Stimulated activated CD4-positive, alpha-beta T cell treated with anti-CD3 and anti-CD28 coated beads, Interleukin-4, amount 100 ng/mL, for 48 hours (primary cell): ENCODE data around the gene TFF3.

Source experiments
- DNase-seq, 2 donors: peaks; one replicate each; pipeline ENCODE4 v3.0.0-alpha.2; 2020; ENCODE audit warnings: low read depth in 2 of 2

The TFF3 gene

DNA sequence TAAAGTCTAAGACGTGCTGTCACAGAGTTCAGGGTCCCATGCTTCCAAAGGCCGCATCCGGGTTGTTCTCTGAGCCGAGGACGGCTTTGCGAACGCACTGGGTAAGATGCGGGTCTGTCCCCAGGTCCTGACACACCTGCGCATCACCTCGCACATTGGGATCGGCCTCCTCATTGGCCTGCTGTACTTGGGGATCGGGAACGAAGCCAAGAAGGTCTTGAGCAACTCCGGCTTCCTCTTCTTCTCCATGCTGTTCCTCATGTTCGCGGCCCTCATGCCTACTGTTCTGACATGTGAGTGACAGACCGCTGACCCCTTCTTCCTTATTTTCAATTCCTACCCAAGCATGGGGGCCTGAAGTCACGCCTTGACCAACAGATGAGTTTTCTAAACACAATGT, 25.3 kb downstream of the TFF3 start:
- no peak for DNase-seq

DNA sequence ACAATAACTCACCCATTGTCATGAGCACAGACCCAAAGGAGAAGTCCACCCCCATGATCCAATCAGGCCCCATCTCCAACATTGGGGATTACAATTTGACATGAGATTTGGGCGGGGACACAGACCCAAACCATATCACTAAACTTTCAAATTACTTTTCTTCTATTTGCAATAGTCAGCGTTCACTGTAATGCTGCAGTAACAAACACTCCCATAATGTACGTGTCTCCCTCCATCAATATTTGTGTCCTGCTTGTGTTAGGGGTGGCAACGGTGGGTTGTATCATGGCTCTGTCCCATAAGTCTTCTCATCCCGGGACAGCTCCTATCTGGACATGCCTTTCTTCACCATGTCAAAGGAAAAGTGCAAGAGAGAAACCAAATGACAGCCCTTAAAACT, 26.2 kb downstream of the TFF3 start:
- DNase-seq = no peak

DNA sequence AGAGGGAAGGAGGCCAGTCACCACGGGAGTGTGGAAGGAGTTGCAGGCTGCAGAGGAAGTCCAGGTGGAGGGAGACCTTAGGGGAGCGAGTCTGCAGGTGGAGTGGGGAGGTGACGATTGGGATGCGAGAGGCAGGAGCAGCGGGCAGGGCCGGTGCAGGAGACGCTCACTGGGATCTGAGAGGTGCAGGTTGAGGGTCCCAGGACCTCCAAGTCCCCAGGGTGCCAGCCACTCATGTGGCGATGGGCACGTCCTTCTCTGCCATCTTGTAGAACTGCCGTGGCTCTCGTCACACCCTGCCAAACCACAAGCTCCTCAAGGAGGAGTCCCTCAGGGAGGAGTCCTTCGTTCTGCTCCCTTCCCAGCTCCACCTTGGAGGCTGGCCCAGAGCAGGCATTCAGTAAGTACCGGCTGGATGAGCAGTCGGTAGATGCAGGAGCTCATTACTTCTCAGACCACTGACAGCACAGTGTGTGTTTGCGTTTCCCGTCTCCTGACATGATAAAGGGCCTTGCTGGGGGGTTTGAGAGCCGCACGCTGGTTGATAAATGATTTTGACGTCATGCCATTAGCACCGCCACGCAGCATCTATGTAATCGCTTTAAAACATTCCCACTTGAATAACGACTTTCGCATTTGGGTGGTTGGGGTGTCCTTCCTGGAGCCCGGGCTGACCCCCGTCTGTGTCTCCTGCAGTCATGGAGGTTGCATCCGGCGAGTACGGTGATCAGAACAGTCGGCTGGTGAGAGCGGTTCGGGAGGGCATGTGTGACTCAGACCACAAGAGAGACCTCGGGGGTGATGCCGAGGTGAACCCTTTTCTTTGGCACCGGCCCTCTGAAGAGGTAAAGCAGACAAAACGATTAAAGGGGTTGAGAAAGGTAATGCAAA, 27.8 kb downstream of the TFF3 start:
- DNase-seq = no peak

DNA sequence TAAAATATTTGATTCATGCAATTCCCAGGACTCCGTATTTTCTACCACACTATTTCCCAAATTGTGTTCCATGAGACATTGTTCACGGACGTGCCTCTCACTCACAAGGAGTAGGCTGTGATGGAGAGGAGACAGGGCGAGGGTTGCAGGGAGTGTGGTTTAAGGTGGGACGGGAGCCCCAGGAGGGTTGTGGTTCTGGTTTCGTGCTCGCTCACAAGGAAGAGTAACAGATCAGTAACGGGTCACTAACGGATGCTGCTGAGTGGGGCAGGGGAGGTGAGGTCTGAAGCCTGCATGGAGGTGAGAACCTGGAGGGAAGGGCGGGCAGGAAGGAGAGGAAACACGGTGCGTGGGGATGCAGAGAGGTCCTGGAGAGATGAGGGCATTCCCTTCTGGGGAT, 28.8 kb downstream of the TFF3 start:
- DNase-seq = no peak

DNA sequence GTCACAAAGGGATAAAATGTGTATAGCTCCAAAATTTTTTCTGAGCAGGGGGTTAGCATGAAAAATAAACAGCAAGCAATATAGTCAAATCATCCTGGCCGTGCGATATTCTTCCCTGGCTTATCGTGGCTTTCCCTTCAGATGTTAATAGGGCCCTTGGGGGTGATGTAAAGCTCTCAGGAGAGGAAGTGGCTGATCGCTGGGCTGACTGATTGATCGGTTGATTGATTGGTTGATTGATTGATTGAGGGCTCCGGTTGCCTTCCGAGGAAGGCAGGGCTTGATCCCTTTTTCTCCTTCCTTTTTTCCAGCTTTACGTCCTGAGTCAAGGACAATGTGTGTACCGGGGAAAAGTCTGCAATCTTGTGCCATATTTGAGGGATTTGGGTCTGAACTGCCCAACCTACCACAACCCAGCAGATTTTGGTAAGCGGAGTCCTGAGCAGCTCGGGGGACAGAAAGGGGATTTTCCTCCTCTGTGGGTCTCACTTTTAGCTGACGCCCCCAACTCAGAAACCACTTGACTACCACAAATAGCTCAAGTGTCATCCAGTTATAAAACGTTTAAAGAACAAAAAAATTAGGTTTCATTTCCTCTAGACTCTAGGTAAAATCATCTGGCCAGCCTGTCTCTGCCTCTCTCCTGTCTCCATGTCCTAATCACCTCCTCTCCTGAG, 29.5 kb downstream of the TFF3 start:
- DNase-seq = no peak

DNA sequence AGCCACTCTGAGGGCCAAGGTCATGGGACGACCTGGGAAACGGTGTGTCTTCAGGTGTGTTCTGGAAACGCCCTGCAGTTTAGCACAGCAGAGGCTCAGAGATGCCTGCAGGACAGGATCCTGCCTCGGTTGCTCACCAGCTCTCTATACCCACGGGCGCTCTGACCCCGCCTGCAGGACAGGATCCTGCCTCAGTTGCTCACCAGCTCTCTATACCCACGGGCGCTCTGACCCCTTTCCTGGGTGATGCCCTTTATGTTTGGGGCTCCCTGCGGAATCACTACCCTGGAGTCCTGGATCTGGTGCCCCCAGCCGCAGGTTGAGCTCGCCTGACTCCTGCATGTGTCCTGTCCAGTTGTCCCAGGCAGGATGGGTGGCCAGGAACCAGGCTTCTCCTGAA, 32.5 kb downstream of the TFF3 start:
- DNase-seq = no peak

DNA sequence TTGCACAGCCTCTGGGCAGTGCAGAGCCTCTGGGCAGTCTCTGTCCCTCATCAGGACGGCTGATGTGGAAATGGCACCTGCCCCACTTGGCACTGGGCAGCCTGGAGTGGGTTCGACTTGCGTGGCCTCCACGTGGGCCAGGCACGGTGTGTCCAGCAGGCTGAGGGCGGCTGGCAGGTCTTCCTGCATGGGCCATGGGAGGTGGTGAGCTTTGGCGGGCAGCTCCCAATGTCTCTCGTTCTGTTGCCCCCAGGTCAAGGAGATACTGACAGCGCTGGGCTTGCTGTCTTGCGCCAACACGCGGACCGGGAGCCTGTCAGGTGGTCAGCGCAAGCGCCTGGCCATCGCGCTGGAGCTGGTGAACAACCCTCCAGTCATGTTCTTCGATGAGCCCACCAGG, 33.2 kb downstream of the TFF3 start:
- no peak for DNase-seq

DNA sequence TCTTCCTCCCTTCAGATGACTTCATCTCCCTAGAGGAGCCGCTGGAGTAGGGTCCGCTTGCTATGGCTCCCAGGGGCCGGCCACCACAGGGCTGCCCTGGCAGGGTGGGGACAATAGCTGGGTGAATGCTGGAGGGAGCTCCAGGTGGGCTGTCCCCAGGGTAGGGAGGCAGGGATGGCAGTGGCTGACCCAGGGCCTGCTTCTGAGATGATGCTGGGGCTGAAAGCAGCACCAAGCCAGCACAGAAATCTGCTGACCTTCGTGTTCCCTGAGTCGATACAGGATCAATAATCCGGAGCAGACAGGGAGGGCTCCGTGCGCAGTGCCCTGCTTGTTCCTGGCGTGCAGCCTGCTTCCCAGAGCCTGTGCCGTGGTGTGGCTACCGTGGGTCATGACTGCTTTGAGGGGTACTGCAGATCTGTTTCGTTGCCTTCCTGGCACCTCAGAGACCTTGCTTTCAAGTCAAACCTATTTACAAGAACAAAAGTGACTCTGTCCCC, 34.0 kb downstream of the TFF3 start:
- DNase-seq = no peak

DNA sequence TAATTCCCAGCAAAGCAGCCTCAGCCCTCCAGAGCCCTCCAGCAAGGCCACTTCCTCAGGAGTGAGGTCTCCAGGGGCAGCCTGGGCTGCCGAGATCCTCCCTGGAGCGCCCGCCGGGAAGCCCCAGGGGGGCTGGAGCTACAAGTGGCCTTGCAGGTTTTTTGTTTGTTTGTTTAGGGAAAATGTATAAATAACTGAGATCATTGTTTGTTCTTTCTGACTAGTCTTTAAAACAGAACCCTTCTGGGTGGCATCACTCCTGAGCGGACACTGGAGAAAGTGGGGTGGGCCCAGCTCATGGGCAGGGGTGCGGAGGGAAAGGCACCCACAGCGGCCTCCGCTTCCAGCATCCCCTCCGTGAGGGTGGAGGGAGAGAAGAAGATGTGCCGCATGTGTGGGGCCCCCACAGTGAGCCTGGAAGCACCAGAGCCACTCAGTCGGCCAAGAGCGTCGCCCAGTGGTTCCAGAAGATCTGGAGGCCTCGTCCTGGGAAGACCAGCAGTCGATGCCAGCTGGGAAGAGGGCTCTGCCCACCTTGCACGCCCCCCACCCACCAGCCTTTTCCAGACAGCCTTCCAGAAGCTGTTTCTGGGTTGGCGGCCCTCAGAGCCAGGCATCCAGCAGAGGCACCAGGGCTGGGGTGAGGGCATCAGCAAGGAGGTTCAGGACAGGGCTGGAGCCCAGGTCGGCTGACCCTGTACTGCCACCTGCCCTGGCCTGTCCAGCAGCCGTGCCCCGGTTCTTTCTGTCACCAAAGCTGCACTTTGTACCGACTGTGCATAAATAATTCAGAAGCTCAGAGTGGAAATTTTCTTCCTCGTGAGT, 34.6 kb downstream of the TFF3 start:
- DNase-seq = no peak

DNA sequence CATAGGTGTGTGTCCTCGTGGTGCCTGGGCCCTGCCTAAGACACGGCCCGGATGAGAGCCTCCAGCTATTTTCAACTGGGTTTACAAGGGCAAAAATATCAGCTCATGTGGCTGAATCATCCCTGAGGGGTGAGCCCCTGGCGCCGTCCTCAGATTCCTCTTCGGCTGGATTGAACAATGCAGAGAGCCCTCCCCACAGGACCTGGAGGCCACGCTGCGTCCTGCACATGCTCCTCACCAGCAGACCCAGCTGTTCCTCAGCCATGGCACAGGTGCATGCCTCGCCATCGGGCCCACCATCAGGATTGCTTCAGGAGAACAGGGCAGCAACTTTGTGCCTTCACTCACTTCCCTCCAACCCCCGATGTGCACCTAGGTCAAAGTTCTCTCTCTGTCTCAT, 35.3 kb downstream of the TFF3 start:
- no peak for DNase-seq

DNA sequence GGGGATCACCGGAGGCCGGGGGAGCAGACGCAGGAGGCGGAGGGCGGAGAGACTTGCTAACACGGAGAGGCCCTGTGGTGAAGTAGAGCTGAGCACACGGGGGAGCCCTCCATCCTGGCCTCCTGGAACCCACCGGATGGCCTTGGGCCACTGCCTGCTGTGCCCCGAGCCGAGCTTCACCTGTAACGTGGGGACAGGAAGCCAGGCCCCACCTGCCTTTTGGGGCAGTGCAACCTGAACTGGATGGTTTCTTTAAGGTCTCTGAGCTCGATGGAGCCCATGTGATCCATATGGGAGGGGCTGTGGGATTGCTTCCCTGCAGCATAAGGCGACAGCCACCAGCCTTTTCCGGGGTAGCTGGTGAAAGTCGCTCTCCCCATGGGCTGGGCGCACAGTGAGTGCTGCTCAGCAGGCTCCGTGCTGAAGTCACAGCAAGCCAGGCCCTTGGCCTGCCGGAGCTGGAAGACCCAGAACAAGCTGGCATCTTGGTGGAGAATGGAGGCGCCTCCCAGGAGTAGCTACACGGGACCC, 35.8 kb downstream of the TFF3 start:
- DNase-seq = no peak

DNA sequence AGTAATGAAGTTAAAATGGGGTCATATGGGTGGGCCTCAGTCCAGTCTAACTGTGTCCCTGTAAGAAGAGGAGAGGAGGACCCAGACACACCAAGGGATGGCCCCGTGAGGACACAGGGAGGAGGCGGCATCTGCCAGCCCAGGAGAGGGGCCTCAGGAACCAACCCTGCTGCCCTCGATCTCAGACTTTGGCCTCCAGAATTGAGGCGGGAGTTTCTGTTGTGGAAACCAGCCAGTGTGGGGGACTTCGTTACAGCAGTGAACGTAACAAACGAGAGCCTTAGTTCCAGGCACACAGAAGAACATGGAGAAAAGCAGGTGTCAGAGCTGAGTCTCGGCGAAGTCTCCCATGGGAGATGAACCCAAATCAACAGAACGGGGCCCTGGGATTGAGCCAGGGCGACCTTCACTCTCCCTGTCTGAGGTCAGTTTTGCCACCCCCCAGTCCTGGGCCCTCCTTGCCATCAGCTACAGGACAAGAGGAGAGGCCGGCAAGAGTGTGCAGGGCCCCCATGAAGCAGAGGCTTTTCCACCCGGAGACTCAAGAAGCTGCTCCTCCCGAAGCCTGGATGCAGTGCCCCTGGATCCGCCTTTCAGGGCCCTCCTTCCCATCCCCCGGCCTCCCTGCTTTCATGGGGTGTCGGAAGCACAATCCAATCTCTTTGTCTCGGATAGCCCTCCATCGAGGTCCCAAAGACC, 36.6 kb downstream of the TFF3 start:
- no peak for DNase-seq

DNA sequence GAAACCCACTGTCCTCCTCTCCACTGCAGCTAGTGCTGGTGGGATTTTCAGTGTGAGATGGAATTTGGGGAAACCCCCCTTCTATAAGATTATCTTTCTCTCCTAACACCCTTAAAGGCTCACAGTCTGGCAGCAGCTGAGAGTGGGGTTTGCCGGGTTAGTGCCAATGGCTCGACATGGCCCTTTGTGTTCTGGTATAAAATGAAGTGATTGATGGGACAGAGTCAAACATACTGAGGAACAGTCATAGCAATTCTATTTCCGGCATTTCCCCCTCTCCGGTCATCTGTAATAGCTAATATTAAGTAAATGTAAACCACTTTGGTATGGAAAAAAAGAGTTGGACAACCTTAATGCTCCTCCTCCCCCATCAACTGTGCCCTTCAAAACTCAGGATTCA, 37.6 kb downstream of the TFF3 start:
- no peak for DNase-seq

DNA sequence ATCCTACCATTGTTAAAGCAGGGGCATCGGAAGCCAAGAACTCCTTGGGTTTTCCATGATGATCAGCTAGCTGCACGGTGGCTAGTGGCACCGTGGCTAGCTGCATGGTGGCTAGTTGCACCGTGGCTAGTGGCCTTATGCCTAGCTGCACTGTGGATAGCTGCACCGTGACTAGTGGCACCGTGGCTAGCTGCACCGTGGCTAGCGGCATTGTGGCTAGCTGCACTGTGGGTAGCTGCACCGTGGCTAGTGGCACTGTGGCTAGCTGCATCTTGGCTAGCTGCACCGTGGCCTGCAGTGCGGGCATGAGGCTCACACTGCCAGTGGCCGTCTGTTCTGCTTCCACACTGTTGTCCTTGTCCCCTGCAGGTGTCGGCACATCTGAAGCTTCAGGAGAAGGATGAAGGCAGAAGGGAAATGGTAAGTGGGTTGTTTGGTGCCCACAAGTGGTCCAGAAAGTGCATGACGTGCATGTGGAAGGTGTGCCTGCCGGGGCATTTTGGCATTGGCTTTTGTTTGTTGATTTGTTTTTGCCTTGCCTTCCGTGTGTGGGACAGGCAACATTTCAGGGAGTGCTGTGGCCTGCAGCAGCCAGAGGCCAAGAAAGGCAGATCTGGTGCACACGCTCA, 38.6 kb downstream of the TFF3 start:
- no peak for DNase-seq

DNA sequence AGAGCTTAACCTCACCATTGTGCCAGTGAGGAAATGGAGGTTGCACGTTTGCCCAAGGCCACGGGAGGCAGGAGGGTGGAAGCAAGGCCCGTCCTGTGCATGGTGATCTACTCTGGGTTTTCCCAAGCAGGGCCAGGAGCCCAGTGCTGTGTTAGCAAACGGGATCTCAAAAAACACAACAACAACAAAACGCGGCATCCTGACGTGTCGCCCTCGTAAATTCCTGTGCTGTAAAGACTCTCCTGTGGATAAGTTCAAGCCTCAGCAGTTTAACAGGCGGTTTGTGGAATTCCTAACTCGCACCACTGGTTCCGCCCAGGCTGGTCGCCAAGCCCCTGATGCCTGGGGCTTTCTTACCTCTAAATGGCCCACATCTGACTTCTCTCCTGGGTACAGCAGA, 39.1 kb downstream of the TFF3 start:
- no peak for DNase-seq

DNA sequence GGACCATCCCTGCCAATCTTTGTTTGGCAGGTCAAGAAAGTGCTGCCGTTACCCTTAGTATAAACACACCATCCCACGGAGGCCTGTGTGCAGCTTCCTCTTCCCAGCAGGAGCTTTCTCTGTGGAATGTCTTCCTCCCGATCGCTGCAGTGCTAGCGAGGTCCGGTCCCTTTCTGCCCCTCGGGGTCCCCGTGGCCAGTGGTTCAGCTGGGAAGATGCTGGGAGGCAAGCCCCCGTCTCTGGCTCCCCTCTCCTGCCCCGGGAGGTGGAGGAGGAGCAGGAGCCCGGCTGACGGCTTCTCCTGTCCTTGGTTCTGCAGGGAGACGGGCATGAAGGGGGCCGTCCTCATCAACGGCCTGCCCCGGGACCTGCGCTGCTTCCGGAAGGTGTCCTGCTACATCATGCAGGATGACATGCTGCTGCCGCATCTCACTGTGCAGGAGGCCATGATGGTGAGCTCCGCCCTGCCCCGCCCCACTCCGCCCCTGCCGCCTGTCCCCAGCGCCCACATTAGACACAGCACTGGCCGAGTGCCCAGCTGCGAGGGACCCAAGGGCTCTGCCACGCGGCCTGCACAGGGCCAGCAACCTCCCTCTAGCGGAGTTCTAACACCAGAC, 42.1 kb downstream of the TFF3 start:
- DNase-seq = no peak

DNA sequence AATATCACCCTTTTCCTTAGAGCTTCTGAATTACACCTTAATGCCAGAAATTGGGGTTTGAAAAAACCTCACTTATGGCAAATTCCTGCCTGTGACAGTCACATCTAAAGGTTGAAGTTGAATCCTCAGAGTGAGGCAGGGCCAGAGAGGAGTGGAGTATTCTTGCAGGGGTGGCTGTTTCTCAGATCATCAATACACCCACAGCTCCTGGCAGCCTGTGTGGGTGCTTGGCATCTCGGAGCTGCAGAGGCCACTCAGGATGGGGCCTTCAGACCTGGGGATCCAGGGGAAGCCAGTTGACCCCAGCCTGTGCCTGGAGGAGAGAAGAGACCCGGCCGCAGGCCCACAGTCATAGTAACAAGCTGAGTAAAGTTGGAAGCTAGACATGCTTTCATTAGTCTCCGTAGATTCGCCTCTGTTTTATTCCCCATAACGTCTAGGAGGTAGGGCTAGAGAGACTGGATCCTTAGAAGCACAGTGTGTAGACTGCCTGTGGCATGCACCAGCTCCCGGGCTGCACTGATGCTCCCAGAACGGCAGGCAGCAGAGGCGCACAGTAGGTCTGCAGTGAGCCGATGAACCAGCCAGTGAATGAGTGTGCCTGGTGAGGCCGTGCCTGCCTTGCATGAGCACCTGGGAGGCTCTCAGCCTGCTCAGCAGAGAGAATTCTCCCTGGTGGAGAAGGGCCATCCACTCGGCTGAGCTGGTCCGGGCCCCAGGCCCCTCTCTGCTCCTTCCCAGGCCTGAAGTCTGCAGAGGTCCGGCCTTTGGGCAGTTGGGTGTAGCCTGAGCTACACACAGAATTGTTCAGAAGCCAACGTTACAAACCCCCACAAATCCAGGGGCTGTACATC, 42.9 kb downstream of the TFF3 start:
- no peak for DNase-seq

DNA sequence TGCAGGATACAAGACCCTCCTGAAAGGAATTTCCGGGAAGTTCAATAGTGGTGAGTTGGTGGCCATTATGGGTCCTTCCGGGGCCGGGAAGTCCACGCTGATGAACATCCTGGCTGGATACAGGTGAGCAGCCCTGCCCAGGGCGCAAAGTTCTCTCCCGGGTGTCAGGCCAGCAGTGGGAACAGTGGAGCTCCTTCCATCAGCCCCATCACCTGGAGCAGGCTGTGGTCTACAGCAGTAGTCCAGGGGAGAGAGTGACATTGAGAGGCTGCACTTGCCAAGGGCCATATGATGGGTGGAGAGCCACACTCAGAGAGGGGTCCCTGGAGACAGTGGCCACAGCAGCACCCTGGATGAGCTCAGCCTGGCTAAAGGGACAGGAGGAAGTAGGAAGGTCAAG, 44.1 kb downstream of the TFF3 start:
- no peak for DNase-seq

DNA sequence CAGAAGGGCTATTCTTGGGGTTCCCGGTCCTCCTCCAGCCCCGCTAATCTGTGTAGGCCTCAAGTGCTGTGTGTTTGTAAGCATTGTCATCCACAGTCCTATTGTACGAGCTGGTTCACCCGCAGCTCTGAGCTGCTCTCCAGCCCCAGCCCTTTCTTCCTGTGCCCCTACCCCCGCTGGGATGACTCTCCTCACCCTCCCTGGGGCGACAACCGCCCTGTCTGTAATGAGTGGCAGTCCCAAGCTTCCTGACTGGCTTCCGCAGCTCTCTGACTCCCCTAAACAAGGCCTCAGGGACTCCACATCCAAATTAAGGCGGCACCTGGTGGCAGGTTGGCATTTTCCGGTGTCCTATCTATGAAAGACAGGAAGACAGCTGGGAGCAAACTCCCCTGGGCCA, 45.8 kb downstream of the TFF3 start:
- no peak for DNase-seq
